Dendritic cell treated with granulocyte-macrophage colony-stimulating factor and Interleukin-4, amounts not matched to agents 40 ng/mL and 50 ng/mL, for 4 days (primary cell): ENCODE data around the gene OVCH2.
"Not testable (repeated sequence)": the region's sequence is repeated elsewhere in the genome, so short reads cannot be mapped to it uniquely, and the experiment has no call there.

Experiments
- H3K27ac Mint-ChIP-seq: one replicate; pipeline ENCODE4 v1.8.0; 2022; ENCODE audit warnings: mild to moderate bottlenecking, mixed read lengths
- H3K27me3 Mint-ChIP-seq: one replicate; pipeline ENCODE4 v1.8.0; 2022; ENCODE audit warnings: mild to moderate bottlenecking, mixed read lengths
- H3K36me3 Mint-ChIP-seq: one replicate; pipeline ENCODE4 v1.8.0; 2022; ENCODE audit warnings: low read depth, mixed read lengths
- H3K4me1 Mint-ChIP-seq: one replicate; pipeline ENCODE4 v1.8.0; 2022; ENCODE audit warnings: low read depth, mixed read lengths
- H3K4me3 Mint-ChIP-seq: one replicate; pipeline ENCODE4 v1.8.0; 2022; ENCODE audit warnings: mild to moderate bottlenecking, moderate library complexity, mixed read lengths
- H3K9me3 Mint-ChIP-seq: one replicate; pipeline ENCODE4 v1.8.0; 2022; ENCODE audit warnings: mixed read lengths
- intact Hi-C: fragments of 100-400 bp; cut with micrococcal nuclease; formaldehyde crosslinking; loops from one replicate; pipeline ENCODE4 v1.15.0; 2022

The OVCH2 gene, protein sequence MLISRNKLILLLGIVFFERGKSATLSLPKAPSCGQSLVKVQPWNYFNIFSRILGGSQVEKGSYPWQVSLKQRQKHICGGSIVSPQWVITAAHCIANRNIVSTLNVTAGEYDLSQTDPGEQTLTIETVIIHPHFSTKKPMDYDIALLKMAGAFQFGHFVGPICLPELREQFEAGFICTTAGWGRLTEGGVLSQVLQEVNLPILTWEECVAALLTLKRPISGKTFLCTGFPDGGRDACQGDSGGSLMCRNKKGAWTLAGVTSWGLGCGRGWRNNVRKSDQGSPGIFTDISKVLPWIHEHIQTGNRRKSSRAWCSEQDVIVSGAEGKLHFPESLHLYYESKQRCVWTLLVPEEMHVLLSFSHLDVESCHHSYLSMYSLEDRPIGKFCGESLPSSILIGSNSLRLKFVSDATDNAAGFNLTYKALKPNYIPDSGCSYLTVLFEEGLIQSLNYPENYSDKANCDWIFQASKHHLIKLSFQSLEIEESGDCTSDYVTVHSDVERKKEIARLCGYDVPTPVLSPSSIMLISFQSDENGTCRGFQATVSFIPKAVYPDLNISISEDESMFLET

GRCh38 chr11:7706377-7706776, at the start of gene OVCH2:
Gene OVCH2 (minus strand): TSS chr11:7706477. CDS start chr11:7706394, 83 bp downstream.
- no peak within 1 kb of the TSS for H3K27ac Mint-ChIP-seq
- H3K9me3 Mint-ChIP-seq, result no peaks in the 10 kb centered on the region
- intact Hi-C loops, result no loop called here
- no peaks in the 10 kb centered on the region for H3K36me3 Mint-ChIP-seq
- H3K4me1 Mint-ChIP-seq, result no peaks in the 10 kb centered on the region
- no peak within 1 kb of the TSS for H3K4me3 Mint-ChIP-seq
- peaks cover 4% of the 10 kb centered on the region for H3K27me3 Mint-ChIP-seq

DNA sequence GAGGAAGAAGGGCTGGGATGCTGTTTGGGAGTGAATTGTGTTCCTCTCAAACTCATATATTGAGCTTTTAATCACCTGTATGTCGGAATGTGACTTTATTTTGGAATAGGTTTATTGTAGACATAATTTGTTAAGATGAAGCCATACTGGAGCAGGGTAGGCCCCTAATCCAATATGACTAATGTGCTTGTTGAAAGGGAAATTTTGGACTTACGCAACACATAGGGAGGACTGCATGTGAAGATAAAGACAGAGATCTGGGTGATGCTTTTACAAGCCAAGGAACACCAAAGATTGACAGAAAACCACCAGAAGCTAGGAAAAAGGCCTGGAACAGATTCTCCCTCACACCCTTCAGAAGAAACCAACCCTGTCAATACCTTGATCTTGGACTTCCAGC, 43.2 kb upstream of the OVCH2 start:
- no peaks in the 10 kb centered on the region for H3K36me3 Mint-ChIP-seq
- H3K27ac Mint-ChIP-seq, result no peak overlapping the region
- H3K27me3 Mint-ChIP-seq, result no peaks in the 10 kb centered on the region
- H3K4me1 Mint-ChIP-seq, result no peaks in the 10 kb centered on the region
- H3K4me3 Mint-ChIP-seq, result no peak overlapping the region
- intact Hi-C loops, result no loop called here
- H3K9me3 Mint-ChIP-seq, result no peaks in the 10 kb centered on the region

GRCh38 chr11:7734767-7735166, 28.5 kb upstream of the OVCH2 start:
- intact Hi-C loops, H3K4me3 Mint-ChIP-seq: not testable (repeated sequence)

DNA sequence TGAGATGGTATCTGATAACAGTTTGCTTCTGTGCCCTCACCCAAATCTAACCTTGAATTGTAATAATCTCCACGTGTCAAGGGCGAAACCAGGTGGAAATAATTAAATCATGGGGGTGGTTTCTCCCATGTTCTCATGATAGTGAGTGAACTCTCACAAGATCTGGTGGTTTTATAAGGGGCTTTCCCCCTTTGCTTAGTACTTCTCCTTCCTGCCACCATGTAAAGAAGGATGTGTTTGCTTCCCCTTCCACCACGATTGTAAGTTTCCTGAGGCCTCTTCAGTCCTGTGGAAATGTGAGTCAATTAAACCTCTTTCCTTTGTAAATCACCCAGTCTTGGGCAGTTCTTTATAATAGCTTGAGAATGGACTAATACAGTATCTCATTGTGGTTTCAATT, 8.5 kb upstream of the OVCH2 start:
- H3K9me3 Mint-ChIP-seq, result peaks cover 16% of the 10 kb centered on the region
- H3K27me3 Mint-ChIP-seq, result no peaks in the 10 kb centered on the region
- H3K4me1 Mint-ChIP-seq, result no peaks in the 10 kb centered on the region
- intact Hi-C loops, result no loop called here
- no peaks in the 10 kb centered on the region for H3K36me3 Mint-ChIP-seq
- no peak overlapping the region for H3K27ac Mint-ChIP-seq
- no peak overlapping the region for H3K4me3 Mint-ChIP-seq

More at GRCh38 chr11:7734767-7735166, 28.5 kb upstream of the OVCH2 start:
- not testable (repeated sequence) for H3K4me1 Mint-ChIP-seq, H3K27me3 Mint-ChIP-seq, H3K36me3 Mint-ChIP-seq, H3K9me3 Mint-ChIP-seq, H3K27ac Mint-ChIP-seq

- intact Hi-C loops, result no loop called here
- no peaks in the 10 kb centered on the region for H3K36me3 Mint-ChIP-seq
- no peaks in the 10 kb centered on the region for H3K4me1 Mint-ChIP-seq
- peaks cover 5% of the 10 kb centered on the region for H3K27me3 Mint-ChIP-seq
- H3K4me3 Mint-ChIP-seq, result no peak overlapping the region
- no peaks in the 10 kb centered on the region for H3K9me3 Mint-ChIP-seq
- H3K27ac Mint-ChIP-seq, result no peak overlapping the region
These were observed 2.5 kb downstream of the OVCH2 start for GRCh38 chr11:7703740-7704139.

GRCh38 chr11:7696424-7696823, 9.9 kb downstream of the OVCH2 start:
- Mint-ChIP-seq H3K36me3 (no peaks in the 10 kb centered on the region), H3K4me1 (no peaks in the 10 kb centered on the region), H3K4me3 (no peak overlapping the region), H3K27ac (no peak overlapping the region), H3K9me3 (no peaks in the 10 kb centered on the region), H3K27me3 (peaks cover 31% of the 10 kb centered on the region)
- intact Hi-C loops, result no loop called here

DNA sequence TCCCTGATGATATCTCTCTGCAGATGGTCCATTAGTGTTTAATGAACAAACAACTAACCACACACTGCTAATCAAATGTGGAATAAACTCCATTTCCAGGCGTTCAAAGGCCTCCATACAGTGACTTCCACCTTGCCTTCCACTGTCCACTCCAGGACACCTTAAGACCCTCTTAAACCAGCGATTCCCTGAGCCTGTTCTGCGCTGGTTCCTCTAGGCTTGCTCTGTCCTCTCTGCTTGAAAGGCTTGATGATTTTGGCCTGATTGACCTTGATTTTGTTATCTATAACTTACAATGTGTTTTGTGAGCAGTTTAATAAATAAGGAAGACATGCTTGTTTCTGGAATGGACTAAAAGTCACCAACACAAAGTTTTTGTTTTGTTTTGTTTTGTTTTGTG, 12.0 kb downstream of the OVCH2 start:
- no peak overlapping the region for H3K27ac Mint-ChIP-seq
- no peaks in the 10 kb centered on the region for H3K9me3 Mint-ChIP-seq
- intact Hi-C loops, result loop anchor here (2.0 kb wide), 1 partner anchor 341 kb away; no protein-coding TSS in a partner anchor
- H3K4me1 Mint-ChIP-seq, result no peaks in the 10 kb centered on the region
- no peaks in the 10 kb centered on the region for H3K36me3 Mint-ChIP-seq
- peaks cover 40% of the 10 kb centered on the region for H3K27me3 Mint-ChIP-seq
- H3K4me3 Mint-ChIP-seq, result no peak overlapping the region

DNA sequence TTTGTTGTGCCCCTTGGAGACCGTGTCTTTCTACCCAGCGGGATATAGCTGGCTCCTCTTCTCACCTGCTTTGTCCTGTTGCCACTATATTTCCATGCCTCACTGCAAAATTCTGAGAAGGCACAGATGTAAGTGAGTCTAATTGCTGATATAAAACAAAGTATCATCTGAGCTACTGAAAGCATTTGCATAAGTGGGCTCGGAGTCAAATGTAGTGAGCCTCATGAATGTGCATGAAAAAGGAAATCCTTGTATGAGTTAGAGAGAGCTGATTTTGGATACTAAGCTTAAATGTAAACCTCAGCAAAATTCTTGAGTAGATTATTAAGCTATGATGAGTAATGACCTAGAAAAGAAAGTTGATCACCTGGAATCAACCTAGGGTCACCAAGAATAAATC, 13.9 kb downstream of the OVCH2 start:
- Mint-ChIP-seq H3K9me3 (no peaks in the 10 kb centered on the region), H3K27ac (no peak overlapping the region), H3K36me3 (no peaks in the 10 kb centered on the region), H3K27me3 (peaks cover 47% of the 10 kb centered on the region), H3K4me3 (no peak overlapping the region), H3K4me1 (no peaks in the 10 kb centered on the region)
- intact Hi-C loops, result loop anchor here (1.0 kb wide), 1 partner anchor 594 kb away; no protein-coding TSS in a partner anchor

GRCh38 chr11:7691759-7692350, 14.4 kb downstream of the OVCH2 start:
- no peaks in the 10 kb centered on the region for H3K4me1 Mint-ChIP-seq
- no peaks in the 10 kb centered on the region for H3K9me3 Mint-ChIP-seq
- peaks cover 48% of the 10 kb centered on the region for H3K27me3 Mint-ChIP-seq
- intact Hi-C loops, result loop anchor here (1.0 kb wide), 1 partner anchor 594 kb away; no protein-coding TSS in a partner anchor
- H3K36me3 Mint-ChIP-seq, result no peaks in the 10 kb centered on the region
- H3K27ac Mint-ChIP-seq, result no peak overlapping the region
- no peak overlapping the region for H3K4me3 Mint-ChIP-seq

DNA sequence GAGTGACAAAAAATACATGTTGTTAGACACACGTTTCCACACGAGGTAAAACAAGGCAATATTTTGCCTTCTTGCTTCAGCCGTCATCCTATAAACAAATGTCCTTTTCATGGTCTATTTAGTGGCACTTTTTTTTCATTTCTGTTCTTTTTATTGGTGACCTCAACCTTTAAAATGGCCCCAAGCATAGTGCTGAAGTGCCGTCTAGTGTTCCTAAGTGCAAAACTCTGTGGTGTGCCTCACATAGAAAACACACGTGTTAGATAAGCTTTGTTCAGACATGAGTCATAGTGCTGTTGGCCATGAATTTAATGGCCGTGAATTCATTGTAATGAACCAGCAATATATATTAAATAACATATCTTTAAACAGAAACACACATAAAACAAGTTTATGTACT, 15.6 kb downstream of the OVCH2 start:
- Mint-ChIP-seq H3K27me3 (peaks cover 51% of the 10 kb centered on the region), H3K9me3 (no peaks in the 10 kb centered on the region), H3K27ac (no peak overlapping the region), H3K36me3 (no peaks in the 10 kb centered on the region), H3K4me3 (no peak overlapping the region), H3K4me1 (no peaks in the 10 kb centered on the region)
- intact Hi-C loops, result no loop called here

DNA sequence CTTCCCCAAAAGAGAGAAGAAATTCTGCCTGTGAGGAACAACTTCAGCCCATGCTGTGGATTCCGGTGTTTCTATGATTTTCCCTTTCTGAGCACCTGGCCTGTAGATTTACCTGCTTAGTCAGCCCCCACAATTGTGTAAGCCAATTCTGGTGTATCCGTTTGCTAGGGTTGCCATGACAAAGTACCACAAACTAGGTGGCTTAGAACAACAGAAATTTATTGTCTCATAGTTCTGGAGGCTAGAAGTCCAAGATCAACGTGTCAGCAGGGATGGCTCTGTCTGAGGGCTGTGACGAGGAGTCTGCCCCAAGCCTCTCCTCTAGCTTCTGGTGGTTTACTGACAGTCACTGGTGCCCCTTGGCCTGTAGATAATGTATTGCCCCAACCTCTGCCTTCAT, 17.0 kb downstream of the OVCH2 start:
- Mint-ChIP-seq H3K4me3 (no peak overlapping the region), H3K36me3 (no peaks in the 10 kb centered on the region), H3K4me1 (no peaks in the 10 kb centered on the region), H3K9me3 (no peaks in the 10 kb centered on the region), H3K27me3 (peaks cover 51% of the 10 kb centered on the region), H3K27ac (no peak overlapping the region)
- intact Hi-C loops, result no loop called here

- intact Hi-C loops, result no loop called here
- no peak overlapping the region for H3K27ac Mint-ChIP-seq
- peaks cover 42% of the 10 kb centered on the region for H3K27me3 Mint-ChIP-seq
- no peaks in the 10 kb centered on the region for H3K36me3 Mint-ChIP-seq
- no peaks in the 10 kb centered on the region for H3K4me1 Mint-ChIP-seq
- H3K9me3 Mint-ChIP-seq, result no peaks in the 10 kb centered on the region
- H3K4me3 Mint-ChIP-seq, result no peak overlapping the region
These were observed 17.9 kb downstream of the OVCH2 start for GRCh38 chr11:7688238-7688826.

DNA sequence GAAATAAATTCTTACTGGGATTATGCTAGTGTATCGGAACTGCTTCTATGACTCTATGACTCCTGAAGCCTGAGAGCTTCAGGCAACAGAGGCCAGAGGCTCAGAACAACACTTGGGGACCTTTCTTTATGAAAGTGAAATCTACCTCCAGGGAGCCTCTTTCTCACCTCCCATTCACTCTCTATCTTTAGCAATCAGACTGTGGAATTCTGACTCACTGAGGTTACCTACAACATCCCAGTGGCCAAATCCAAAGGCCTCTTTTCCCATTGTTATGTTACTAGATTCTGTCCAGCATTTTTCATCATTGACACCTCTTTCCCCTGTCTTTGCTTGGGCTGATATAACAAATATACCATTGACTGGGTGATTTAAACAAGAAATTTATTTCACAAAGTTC, 18.9 kb downstream of the OVCH2 start:
- Mint-ChIP-seq H3K9me3 (no peaks in the 10 kb centered on the region), H3K36me3 (no peaks in the 10 kb centered on the region), H3K27me3 (peaks cover 36% of the 10 kb centered on the region), H3K4me3 (no peak overlapping the region), H3K4me1 (no peaks in the 10 kb centered on the region), H3K27ac (no peak overlapping the region)
- intact Hi-C loops, result no loop called here

GRCh38 chr11:7686761-7687160, 19.5 kb downstream of the OVCH2 start:
- no peak overlapping the region for H3K27ac Mint-ChIP-seq
- H3K27me3 Mint-ChIP-seq, result peaks cover 32% of the 10 kb centered on the region
- H3K4me3 Mint-ChIP-seq, result no peak overlapping the region
- intact Hi-C loops, result no loop called here
- no peaks in the 10 kb centered on the region for H3K36me3 Mint-ChIP-seq
- no peaks in the 10 kb centered on the region for H3K9me3 Mint-ChIP-seq
- no peaks in the 10 kb centered on the region for H3K4me1 Mint-ChIP-seq
